ENCODE results near the gene SLC28A1.

The SLC28A1 gene

DNA sequence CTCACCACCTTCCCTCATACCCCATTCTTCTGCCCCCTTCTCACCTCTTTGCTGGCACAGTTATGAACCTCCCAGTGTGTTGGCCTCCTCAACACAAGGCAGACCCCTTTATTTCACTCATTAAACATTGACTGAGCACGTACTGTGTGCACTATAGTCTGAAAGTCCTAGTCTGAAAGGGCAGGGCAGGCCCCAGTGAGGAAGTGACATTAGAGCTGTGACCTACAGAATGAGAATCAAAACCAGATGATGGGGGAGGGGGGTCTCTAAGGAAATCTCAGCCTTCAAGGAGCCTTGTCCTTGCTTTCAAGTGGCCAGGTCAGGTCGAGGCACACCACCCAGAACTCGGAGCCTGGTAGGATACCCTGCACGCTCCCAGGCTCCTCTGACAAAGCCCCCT is 3.5 kb downstream of the SLC28A1 start:
- DNase-seq: no peak

DNA sequence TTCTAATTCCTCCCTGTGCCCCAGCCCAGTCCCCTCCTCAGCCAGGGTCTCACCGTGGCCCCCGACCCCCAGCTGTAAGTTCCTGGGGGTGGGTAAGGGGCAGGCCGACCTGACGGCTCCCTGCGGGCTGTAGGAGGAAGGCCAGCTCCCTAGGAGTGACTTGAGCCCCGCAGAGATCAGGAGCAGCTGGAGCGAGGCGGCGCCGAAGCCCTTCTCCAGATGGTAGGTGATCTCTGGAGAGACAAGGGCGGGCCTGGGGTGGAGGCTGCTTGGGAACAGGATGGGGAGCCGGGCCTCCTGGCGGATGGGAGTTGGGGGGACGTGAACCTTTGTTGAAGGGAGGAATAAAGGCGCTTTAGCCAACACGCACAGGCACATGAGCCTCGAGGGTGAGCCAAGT is 4.2 kb downstream of the SLC28A1 start:
- DNase-seq: no peak

DNA sequence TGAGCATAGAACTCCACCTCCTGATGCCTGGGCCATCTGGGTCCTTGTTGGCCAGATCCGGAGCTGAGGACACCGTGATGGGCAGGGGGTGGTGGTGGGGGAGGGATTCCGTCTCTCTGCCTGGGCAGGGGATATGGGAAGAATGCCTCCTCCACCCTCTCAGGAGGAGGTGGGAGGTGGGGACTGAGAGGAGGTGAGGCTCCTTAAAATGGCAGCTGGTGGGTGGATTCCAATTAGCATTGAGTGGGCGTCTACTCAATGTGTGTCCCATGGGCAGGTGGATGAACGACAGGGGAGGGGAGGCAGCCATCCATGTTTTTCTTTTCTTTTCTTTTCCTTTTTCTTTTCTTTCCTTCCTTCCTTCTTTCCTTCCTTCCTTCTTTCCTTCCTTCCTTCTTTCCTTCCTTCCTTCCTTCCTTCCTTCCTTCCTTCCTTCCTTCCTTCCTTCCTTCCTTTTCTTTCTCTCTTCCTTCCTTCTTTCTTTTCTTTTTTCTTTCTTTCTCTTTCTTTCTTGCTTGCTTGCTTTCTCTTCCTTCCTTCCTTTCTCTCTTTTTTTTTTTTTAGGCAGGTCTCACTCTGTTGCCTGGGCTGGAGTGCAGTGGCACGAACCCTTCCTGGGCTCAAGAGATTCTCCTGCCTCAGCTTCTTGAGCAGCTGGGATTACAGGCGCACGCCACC is 5.0 kb downstream of the SLC28A1 start:
- DNase-seq: no peak

DNA sequence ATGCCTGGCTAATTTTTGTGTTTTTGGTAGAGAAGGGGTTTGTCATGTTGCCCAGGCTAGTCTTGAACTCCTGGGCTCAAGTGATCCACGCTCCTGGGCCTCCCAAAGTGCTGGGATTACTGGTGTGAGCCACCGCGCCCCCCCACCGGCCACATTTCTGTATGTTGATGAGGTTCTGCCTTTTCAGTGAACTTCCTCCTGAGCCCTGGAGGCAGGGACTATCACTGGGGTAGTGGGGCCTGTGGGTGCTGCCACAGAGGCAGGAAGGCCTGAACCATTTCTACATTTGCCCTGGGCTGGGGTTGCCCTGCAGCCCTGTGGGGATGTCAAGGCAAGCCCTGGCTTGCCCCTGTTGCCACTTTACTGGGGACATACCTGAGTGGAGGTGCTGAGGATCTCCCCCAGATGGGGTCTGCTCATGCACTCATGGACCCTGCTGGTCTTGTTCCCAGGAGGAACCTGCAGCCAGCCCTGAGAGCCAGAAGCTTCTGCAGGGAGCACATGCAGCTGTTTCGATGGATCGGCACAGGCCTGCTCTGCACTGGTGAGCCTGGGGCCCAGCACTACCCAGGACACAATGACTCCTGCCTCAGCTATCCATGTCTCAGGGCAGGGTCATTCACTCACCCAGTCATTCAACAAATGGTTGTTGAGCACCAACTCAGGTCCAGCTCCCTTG is 5.7 kb downstream of the SLC28A1 start:
- DNase-seq: no peak

DNA sequence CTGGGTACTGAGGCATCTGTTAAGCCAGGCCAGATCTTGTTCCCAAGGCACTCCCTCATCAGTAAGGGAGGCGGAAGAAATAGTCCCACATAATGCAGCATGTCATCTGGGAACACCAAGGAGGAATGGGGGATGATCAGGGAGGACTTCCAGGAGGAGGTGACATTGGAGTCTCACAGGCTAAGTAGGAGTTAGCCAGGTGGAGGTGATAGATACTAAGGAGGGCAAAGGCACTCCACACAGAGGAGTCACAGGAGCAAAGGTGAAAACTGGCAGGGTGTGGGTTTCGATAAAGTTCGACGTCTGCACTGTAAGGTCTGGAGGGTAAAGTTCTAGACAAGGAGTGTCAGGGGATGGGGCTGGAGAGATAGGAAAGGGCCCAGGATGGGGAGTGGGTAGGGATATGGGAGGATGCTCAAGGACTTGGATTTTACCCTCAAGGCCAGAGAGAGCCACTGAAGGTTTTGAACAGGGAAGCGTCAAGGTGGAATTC is 6.3 kb downstream of the SLC28A1 start:
- DNase-seq: no peak

DNA sequence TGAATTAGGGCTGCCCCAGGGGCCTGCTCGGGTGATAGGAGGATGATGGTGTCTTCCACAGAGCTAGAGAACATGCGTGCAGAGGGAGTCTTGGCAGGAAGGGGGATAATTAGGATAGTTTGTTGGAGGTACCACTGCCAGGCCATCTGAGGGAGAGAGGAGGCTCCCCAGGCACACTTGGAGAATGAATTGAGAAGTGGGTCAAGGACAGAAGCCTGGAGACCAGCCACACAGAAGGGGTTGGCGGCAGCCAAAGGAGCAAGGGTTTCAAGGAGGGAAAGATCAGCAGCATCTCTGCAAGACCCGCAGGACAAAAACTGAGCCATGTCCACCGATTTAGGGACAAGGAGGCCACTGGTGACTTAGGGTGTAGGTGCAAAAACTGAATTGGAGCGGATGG is 6.9 kb downstream of the SLC28A1 start:
- no peak for DNase-seq

DNA sequence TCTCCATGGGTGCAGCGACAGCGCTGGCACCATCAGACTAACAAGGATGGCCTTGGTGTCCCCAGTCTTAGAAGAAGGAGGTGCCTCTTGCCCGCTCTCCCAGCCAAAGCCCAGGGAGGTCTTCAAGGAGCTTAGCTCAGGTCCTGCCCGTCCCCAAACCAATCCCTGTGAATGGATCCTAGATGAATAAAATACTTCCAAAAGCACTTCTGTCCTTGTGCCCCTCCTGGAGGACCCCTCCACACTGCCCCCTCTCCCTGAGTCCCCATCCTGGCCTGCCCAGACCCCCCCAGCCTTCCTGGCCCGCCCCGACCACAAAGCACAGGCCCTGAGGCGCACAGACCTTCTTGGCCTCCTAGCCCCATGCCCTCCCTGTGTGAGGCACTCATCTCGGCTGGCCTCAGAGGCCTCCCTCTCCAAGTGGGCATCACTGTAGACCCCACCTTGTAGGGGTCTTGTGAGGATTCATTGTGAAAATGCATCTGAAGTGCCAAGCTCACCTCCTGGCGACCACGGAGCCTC is 8.4 kb downstream of the SLC28A1 start:
- no peak for DNase-seq

DNA sequence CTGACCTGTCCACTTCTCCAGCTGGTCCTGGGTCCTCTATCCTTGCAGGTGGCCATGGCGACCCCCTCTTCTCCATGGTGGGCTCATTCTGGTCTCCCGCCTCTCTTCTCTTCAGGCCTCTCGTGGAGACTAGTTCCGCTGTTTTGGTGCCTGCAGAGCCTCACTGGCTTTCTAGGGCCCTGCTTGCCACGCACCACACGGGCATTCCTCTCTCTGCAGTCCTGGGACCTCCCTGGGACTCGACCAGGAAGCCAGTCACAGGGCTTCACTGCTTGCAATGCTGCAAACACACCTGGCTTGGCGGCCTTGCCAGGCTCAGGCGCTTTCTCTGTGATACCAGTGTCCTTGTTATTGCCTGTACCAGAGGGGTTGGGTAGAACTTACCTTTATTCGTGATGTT is 9.1 kb downstream of the SLC28A1 start:
- DNase-seq: no peak

DNA sequence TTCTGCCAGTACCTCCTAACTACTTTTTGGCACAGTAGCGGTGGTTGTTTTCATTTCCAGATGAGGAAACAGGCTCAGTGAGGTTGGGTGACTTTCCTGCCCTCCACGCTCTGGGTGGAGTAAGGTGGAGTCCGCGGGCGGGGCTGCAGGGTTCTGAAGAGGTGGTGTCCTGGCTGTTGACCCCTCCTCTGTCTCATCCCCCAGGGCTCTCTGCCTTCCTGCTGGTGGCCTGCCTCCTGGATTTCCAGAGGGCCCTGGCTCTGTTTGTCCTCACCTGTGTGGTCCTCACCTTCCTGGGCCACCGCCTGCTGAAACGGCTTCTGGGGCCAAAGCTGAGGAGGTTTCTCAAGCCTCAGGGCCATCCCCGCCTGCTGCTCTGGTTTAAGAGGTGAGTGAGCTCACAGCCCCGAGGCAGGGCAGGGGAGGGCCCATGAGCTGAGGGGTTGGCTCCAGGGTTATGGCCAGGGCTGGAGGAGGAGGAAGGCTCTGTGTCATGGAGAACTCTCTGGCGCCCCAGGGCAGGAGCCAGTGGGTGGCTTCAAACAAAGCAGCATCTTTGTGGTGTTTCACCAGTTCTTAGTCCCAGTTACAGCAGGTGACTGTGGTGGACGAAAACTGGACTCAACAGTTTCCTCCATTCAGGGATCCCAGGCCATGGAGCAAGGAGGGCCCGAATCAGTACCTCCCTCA is 10.4 kb downstream of the SLC28A1 start:
- no peak for DNase-seq

DNA sequence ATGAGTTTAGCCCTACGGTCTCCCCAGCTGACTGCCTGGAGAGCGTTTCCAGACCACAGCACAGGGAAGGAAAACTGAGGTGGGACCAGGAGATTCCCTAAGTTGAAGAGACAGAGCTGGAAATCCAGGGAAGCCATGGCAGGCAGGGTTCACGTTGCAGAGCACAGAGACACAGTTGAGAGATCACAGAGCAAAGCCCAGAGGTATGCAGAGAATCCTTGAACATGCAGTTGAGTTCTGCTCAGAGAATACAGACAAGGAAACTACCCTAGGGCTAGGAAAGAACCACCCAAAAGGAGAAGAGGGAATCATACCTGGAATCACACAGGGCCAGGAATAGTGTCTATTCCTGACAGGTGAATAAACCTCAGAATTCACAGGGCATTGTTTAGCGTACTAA is 14.3 kb downstream of the SLC28A1 start:
- DNase-seq: no peak

DNA sequence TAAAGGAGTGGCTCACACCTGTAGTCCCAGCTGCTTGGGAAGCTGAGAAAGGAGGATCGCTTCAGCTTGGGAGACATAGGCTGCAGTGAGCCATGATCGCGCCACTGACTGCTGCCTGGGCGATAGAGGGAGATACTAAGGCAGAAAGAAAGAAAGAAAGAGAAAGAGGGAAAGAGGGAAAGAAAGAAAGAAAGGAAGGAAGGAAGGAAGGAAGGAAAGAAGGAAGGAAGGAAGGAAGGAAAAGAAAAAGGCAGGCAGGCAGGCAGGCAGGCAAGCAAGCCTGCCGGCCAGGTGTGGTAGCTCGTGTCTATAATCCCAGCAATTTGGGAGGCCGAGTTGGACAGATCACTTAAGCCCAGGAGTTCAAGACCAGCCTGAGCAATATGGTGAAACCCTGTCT is 15.3 kb downstream of the SLC28A1 start:
- DNase-seq: no peak

DNA sequence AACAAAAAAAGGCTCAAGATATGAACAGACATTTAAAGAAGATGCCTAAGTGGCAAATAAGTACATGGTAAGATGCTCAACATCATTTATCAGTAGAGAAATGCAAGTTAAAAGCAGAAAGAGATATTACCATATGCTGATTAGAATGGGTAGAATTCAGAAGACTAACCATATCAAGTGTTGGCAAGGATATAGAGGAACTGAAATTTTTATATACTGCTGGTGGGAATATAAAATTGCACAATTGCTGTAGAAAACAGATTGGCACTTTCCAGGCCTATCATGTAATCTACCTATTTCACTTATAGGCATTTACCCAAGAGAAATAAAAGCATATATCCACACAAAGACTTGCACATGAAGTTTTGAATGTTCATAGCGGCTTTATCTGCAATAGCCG is 17.1 kb downstream of the SLC28A1 start:
- no peak for DNase-seq

DNA sequence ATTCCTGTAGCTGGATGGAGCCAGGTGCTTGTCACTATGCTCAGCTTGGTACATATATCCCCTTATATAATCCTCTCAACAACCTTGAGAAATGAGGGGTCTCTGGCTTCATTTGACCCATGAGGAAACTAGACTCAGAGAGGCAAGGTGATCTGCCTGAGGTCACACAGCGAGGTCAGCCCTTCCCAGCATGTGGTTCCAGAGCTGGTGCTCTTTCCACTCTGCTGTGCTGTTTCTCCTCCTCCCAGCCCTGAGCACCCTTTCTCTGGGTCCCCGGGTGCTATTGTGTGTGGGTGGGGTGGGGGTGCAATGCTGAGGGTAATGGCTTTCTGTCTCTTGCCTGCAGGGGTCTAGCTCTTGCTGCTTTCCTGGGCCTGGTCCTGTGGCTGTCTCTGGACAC is 19.3 kb downstream of the SLC28A1 start:
- DNase-seq: no peak

DNA sequence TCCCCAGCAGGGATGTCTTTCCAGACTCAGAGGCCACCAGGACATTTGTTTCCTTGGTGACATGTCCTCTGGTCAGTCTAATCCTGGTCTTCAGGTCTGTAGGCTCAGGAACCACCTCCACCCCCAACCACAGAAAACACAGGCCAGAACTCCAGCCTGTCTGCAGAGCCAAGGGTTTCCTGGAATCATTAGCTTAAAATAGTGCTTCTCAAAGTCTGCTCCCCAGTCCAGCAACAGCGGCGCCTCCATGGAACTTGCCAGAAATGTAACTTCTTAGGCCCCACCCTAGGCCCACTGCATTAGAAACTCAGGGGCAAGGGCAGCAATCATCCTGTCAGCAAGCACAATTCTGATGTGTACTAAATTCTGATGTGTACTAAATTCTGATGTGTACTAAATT is 20.0 kb downstream of the SLC28A1 start:
- DNase-seq: no peak

DNA sequence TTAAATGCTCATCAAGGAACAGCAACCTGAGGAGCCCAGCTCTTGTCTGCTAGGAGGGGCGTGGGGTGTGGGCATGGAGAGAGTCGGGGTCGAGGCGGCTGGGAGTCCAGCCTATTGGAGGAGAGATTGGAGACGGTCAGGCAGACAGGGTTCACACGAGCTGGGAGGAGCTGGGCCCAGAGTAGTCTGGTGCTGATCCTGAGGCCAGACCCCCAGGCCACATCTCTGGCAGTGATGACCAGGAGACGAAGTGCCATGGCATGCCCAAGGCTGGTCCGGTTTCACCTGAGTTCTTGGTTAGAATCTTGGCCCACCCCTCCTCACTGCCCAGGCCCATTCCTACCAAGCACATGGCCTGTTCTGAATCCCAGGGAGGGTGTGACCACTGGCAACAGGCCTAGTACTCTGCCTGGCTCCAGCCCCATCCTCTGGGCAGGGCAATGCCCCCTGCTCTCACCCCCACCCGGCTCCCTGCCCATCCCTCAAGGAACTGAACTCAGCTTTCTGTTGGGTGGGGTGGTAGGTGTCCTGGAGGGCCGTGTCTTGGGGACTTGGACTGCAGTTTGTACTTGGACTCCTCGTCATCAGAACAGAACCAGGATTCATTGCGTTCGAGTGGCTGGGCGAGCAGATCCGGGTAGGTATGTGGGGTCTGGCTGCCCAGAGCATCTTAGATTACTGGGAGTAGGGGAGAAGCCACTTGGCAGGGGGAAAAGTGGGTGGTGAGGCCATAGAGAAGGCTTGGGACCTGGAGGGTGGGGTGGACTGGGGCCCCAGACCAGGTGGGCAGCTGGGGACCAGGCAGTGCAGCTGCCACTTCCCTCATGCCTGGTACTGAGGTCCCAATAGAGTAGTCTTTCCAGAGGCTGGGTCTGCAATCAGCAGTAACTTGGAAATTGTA is 20.8 kb downstream of the SLC28A1 start:
- DNase-seq: no peak

DNA sequence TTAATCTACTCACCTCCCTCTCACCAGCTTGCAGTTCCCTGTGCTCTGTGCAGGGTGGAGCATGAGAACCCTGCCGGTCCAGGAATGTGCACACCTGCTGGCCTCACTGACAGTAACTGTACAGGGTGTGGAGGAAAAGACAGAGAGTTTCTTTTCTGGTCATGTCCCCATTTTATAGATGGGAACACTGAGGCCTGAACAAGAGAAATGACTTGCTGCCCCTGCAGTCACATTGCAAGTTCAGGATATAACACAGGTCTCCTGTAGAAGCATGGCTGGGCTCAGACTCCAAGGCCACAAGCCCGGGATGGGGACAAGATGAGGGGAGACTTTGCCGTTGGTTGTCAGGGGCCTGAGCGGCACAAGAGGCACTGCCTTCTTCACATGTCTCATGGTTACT is 23.3 kb downstream of the SLC28A1 start:
- no peak for DNase-seq

DNA sequence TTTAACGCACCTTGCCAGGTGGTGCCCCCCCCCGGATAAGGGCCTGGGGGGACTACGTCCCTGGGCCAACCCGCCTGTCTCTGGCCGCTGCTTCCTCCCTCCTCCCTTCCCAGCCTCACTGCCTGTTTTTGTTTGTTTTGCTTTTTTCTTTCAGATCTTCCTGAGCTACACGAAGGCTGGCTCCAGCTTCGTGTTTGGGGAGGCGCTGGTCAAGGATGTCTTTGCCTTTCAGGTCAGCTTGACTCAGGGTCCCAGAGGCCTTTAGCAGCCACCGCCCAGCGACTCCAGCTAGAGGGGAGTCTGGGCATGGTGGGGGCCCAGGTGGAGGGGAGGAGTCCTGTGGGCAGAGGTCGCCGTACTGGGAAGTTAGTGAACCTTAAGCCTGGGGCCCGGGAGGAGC is 24.1 kb downstream of the SLC28A1 start:
- no peak for DNase-seq

DNA sequence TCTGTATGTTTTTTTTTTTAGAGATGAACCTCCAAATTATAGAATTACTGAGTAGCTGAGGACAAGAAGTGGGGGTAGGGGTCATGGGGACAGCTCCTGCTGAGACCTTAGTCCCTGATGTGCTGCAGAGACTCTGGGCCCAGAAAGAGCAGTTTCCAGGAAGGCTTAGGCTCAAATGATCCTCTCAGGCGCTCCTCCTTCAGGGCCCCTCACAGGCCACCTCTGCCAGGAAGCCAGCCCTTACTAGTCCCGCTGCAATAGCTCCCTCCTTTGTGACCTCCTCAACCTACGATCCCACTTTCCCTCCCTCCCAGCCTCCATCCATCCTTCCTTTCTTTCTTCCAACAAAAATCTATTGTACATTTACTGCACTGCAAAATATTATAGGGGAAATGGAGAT is 24.6 kb downstream of the SLC28A1 start:
- DNase-seq: no peak

DNA sequence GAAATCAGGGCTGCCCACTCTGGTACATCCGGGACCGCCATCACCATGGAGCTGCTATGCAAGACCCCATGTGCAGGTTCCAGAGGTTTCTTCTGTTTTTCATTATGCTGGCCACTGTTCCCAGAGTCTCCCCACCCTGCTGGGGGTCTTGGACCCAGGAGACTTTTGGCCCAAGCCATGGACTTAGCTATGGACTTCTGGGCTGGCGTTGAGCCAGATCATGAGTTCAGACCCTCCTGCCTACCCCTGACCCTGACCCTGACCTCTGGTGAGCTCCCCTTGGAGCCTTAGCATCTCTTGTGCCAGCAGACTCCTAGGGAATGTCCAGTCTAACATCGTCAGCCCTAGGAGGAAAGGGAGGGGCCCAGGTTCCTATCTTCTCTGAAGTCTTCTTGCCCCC is 25.3 kb downstream of the SLC28A1 start:
- DNase-seq: no peak

DNA sequence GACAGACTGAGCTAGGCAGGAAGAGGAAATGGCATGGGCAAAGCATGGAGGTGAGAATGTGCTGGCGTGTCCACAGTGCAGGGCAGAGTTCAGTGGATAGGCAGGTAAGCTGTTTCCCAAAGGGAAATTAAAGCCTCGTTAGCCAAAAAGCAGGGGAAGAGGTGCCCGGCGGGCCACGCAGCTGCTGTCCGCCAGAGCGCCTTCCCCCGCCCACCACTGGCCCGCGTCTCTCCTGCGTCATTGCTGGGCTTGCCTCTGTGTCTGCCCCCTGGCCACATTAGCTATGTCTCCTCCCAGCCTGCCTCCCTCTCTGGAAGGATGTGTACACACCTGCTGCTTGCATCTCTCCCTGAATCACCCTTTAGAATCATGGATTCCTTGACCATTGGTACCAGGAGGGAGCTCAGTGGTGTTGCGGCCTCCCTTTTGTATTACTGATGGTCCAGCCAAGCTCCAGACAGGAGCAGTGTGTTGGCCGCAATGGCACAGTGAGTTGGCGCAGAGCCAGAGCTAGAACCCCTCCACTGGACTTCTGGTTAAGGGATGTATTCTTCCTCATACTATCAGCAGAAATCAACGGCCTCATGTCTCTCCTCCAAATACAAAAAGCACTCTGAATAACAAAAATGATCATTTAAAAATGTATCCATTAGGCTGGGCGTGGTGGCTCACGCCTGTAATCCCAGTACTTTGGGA is 26.6 kb downstream of the SLC28A1 start:
- DNase-seq: no peak

DNA sequence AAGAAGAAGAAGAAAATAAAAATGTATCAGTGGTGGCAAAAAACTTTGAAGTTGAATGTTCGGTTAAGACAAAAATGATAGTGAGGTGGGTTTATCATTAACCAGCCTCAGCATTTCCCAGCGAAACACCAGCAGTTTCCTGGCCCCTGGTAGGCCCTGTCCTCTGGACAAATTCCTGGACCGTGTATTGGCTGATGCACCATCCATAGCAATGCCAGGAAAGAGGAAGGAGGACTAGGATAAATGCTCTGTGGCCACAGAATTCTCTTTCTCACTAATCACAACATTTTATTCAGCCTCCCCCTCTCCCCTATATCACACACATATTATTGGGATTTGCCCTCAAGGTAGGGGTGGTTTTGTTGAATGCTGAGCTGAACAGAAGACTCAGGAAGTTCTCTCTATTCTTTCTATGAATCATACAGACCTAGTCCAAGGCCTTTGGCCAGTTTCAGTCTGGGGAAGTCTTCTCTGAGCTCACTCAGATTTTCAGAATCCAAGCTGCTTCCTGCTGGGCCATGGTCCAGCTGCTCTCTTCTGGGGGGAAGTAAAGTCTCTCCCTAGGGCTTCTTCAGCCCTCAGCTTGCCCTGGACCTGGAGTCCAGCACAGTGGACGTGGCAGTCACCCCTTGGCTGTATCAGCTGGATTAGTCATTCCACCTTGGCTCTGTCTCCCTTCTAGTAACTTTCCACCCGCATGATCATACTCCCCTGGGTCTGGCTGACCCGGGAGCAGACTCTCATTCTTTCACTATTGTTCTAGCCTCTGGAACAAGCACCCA is 27.6 kb downstream of the SLC28A1 start:
- DNase-seq: no peak

DNA sequence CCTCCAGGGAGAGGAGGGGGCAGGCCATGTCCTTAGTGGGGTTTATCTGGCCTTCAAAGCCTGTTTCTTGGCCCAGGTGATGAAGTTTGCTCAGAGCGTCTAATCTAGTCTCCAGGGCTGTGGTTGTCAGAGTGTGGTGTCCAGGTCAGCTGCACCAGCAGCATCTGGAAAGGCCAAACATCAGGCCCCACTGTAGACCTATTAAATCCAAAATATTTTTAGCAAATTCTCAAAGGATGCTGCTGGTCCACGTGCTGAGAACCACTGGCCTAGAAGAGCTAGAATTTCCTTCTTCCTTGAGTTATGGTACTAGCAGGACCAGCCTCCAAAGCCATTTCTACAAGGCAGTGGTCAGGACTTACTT is 28.9 kb downstream of the SLC28A1 start:
- DNase-seq: no peak

Measured in CD4-positive, alpha-beta T cell treated with Interferon gamma for 1 hour (primary cell).